Sciatic nerve (tissue), 2 donors: ENCODE measurements around the gene HECTD4. TPM values are rescaled to one million over a fixed set of nuclear protein-coding genes. Genes with fewer than 3 reads are reported as not detected.
"Not testable (repeated sequence)": the region's sequence is repeated elsewhere in the genome, so short reads cannot be mapped to it uniquely, and the experiment has no call there.

Source experiments
- ATAC-seq: fragments of 200-7000 bp; cut with Tn5 transposase; one replicate; pipeline ENCODE4 v1.9.1; 2020; ENCODE audit warnings: mild to moderate bottlenecking, moderate library complexity
- DNase-seq: peaks from one replicate; pipeline ENCODE4 v3.0.0-alpha.2; 2020; ENCODE audit warnings: low spot score
- intact Hi-C: fragments of 100-400 bp; cut with DNase I; formaldehyde crosslinking; loops from one replicate; pipeline ENCODE4 v1.14.2; 2022
- microRNA-seq: library from miRNA; unstranded; fragments of <30 nt; microRNA quantifications from one replicate; pipeline ENCODE4 v1.2.0, GENCODE V29; 2020
- total RNA-seq: library from RNA; stranded (reverse); fragmentation: NEBNext Ultra II Directional; extraction: Animal tissue kit (Norgen Biotek cat#: 25700); gene quantifications from one replicate; pipeline ENCODE4 v1.2.1, GENCODE V29; 2021
- donor health status: DM: no; HTN: no; CAD: no.
- donor health status: DM: no; HTN: no; CAD: no.

Gene HECTD4
- total RNA-seq, 1 donor from 2014 or later, result 81.3 TPM

DNA sequence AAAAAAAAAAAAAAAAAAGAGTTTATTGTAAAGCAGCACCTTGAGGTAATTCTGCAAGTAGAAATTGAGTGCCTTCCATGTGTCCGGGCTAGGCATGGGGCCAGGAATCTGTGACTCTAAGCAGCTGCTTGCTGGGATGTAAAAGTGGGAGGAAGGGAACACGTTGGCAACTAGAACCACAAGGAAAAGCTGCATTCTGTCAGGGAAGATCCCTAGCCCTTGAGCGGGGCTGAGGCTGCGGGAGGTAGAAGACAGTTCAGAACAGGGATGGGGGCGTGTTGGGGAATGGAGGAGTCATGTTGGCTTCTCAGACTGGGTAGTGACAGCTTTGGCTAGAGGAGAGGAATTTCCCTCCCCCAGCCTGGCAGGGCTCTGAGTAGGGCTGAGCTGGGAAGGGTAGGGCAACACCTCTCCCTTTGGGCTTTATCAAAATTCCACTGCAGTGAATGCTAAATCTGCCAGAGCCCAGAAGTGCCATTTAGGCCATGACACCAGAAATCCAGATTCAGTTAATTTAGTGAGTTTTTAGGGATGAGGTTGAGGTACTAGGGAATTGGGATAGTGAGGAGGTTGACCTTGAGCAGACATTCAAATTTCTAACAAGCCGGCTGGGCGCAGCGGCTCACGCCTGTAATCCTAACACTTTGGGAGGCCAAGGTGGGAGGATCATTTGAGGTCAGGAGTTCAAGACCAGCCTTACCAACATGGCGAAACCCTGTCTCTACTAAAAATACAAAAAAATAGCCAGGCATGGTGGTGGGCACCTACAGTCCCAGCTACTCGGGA is 260.3 kb downstream of the HECTD4 start:
- ATAC-seq, result peak; percentile 6
- intact Hi-C loops, result loop anchor here (10.0 kb wide), 1 partner anchor 63 kb away; no protein-coding TSS in a partner anchor
- DNase-seq, result peak; percentile 83

DNA sequence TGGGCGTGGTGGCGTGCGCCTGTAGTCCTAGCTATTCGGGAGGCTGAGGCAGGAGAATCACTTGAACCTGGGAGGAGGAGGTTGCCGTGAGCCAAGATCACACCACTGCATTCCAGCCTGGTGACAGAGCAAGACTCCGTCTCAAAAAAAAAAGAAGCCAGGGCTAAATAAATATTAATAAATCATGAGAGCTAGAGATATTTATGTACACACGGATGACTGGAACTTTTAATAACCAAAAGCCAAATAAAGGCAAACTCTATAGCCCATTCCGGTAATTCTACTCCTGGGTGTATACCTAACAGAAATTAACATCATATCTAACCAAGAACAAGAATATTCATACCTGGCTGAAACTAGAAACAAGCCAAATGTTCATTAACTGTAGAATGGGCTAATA is 264.5 kb downstream of the HECTD4 start:
- intact Hi-C loops, result no loop called here
- ATAC-seq, result no peak
- no peak for DNase-seq

- intact Hi-C loops, result no loop called here
- ATAC-seq (peak; percentile 96), DNase-seq (peak; percentile 77)
Measured at GRCh38 chr12:112116232-112117060, 265.8 kb downstream of the HECTD4 start.

GRCh38 chr12:112115259-112116045 is 266.8 kb downstream of the HECTD4 start:
- DNase-seq (no peak), ATAC-seq (no peak)

DNA sequence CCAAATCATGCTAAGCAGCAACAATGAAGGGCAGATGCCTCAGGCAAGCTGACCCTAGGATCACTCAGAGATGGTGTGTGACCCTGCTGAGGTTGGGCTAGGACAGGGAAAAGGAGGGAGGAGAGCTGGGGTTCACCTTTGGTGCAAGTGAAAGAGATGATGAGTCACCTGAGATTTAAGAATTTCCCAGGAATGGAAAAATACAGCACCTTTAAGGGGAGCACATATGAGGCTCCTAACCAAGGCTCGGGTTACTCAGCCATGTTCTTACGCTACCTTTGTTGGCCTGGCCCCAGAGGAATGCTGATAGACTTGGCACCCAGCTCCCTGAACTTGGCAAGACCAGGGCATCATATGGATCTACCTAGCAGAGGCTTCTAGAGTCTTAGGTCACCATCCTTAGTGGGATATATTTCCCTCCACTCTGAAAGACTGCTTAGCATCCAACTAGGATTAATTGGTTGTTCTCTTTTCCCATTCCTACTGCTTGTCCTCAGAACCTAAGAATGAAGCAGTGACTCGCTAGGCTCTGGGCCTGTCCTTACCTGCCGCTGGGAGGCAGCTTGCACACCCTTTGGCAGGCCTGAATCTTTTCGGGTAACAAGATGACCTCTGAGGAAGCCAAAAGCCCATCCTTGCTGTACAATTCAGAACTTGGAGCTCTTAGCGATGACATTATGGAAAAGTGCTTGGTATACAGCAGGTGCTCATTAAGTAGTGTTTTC is 269.7 kb downstream of the HECTD4 start:
- no peak for DNase-seq
- no peak for ATAC-seq

More at GRCh38 chr12:112115259-112116045, 266.8 kb downstream of the HECTD4 start:
- intact Hi-C loops, result no loop called here

GRCh38 chr12:112111931-112112330 is 270.3 kb downstream of the HECTD4 start:
- intact Hi-C loops, result no loop called here
- DNase-seq (no peak), ATAC-seq (no peak)

More for the DNA sequence above, 269.7 kb downstream of the HECTD4 start:
- intact Hi-C loops, result no loop called here

DNA sequence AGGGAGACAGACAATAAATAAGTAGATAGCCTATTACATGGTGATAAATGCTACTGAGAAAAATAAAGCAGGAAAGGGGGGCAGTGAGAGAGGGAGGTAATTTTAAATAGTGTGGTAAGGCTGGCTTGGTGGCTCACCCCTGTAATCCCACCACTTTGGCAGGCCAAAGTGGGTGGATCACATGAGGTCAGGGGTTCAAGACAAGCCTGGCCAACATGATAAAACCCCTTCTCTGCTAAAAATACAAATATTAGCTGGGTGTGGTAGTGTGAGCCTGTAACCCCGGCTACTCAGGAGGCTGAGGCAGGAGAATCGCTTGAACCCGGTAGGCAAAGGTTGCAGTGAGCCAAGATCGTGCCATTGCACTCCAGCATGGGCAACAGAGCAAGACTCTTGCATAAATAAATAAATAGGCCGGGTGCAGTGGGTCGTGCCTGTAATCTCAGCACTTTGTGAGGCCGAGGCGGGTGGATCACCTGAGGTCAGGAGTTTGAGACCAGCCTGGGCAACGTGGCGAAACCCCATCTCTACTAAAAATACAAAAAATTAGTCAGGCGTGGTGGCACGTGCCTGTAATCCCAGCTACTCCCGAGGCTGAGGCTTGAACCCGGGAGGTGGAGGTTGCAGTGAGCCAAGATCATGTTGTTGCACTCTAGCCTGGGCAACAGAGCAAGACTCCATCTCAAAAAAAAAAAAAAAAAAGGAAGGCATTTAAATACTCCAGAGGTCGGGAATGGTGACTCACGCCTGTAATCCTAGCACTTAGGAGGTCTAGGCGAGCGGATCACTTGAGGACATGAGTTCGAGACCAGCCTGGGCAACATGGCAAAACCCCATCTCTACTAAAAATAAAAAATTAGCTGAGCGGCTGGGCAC is 271.2 kb downstream of the HECTD4 start:
- DNase-seq, intact Hi-C loops: not testable (repeated sequence)

More for the DNA sequence above, 271.2 kb downstream of the HECTD4 start:
- ATAC-seq, result not testable (repeated sequence)

Small RNA genes lying within 50 kb of the gene (microRNA-seq; reads per million reads assigned to microRNA genes)
- not detected for gene MIR6861

Other genes starting within 250 kb of the HECTD4 start
- 772 TPM for gene RPL6, start 27.2 kb upstream of the HECTD4 start, total RNA-seq
- gene PTPN11, start 36.5 kb upstream of the HECTD4 start, total RNA-seq, result 109 TPM